ENCODE results near the gene TGFBR3. TPM values are rescaled to one million over a fixed set of nuclear protein-coding genes. Genes with fewer than 3 reads are reported as not detected.

The TGFBR3 gene
- total RNA-seq, 1 donor from 2014 or later = 158 TPM

DNA sequence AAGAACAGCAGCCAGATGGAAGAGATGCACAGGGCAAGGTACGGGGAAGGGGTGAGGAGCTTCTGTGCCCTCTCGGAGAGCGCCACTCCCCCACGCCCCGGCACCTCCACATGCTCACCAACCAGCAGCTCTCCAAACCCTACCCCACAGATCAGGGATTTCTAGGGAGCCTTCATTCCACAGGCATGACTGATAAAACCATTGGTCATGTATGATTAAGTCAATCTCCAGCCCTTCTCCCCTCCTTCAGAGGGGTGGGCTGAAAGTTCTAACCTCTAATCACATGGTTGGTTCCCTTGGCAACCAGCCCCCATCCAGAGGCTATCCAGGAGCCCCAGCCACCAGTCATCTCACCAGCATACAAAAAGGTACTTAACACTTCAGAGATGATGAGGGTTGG lies 144.7 kb downstream of the TGFBR3 start:
- DNase-seq (ENCODE audit: low spot score) = no peak

- no peak for DNase-seq (ENCODE audit: low spot score)
These were observed 148.3 kb downstream of the TGFBR3 start for GRCh38 chr1:91737650-91738049.

DNA sequence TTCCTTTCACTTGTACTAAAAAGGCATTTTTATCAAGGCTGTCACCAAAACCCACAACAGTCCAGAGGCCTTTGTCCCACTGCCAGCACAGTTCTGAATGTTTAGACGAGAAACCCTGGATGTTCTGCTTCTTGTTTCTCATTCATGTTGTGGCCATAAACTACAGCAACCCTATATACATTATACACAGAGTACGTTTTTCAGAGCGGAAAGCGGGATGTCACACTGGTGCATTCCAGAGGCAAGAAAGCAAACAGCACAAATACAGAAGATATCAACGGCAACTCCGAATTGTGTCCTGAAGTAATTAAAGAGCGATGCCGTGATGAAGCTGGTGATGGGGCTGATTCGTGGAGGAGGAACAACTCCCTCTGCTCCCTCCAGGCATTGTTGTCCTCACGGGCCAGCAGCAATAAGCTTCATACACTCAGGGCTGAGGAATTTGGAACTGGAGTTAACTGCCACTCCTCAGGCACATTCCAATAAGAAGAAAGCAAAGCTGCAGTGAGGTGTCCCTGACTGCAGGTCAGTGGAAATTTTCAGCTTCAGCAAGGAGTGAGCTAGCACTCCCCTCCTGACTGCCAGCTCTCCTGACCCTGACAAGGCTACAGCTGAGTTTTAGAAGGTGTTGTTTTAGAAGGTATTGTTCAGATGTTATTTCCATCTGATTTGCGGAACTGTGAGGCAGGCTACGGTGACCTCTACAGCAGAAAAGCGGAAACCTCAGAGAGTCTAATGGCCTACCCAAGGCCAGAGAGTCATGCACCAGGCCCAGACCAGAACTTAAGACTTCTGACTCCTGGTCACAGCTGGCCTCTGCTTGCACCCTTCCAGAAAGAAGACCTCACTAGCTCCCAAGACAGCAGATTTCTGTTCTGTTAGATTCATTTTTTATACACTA lies 149.0 kb downstream of the TGFBR3 start:
- DNase-seq (ENCODE audit: low spot score) = no peak

DNA sequence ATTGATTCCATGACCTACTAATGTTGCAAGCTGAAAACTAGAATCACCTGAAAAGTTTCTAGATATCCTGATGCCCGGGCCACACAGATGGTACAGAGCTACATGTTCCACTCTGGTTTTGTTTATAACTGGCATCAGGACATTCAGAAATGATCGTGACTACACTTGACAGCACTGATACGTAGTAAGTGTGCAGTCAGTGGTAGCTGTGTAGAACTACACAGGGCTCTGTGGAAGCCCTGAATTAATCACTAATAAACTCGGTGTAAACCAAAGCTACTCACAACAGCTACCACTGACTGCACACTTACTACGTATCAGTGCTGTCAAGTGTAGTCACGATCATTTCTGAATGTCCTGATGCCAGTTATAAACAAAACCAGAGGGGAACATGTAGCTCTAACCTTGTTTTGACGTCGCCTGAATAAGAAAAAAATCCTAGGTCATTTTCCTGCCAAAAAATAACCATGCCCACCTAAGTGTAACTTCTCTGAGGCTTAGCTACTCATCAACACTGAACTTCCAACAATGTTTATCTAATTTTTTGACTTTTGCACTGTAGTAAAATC lies 149.7 kb downstream of the TGFBR3 start:
- DNase-seq (ENCODE audit: low spot score) = no peak

DNA sequence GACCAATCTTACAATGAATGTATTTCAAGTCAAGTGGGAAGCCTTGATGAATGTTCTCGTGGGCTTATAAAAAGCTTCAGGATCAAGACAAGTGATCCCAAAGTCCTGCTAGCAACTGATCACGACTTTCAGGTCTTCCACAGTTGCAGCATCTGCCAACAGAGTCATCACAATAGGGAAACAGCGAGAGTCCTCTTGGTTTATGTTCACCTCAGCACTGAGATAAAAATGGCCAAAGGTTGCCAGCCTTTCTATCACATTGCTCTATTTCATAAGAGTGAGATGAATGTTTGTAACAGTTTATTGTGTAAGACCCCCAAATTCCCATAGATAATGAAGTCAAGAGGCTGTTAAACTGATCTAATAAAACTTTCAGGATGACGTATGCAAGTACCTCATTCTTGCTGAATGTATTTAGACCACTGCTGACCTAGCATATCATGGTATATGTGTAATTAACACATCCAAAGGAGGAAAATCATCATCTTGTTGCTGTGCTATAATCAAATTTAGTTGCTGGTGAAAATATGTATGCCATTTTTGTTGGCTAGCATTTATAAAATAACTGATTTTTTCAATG lies 150.6 kb downstream of the TGFBR3 start:
- DNase-seq (ENCODE audit: low spot score) = no peak

- no peak for DNase-seq (ENCODE audit: low spot score)
These were observed 151.2 kb downstream of the TGFBR3 start for GRCh38 chr1:91734761-91735160.

DNA sequence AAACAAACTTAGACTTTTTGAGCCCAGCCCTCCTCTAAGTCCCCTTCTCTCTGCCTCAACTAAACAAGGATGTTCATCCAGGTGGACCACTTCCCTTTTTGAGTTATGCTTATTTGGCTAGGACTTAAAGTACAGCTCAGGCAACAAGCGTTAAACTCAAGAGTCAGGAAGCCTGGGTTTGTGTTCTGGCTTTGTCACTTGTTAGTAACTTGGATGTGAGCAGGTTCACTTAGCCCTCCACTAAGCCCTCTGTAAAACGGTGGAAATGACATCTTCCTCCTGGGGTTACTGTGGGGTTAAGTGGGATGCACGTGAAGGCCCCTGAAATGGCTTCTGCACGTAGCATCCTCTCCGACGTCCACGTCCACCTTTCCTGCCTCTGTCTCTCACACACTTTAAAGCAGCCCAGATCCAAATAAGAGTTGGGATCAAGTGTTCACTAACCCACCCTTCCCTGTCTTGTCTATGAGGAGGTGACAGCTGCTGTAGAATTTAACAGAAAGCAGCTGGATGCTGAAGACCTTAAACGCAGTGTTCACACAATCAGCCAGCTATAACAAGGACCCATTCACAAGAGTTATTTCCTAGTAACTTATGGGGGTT lies 152.7 kb downstream of the TGFBR3 start:
- DNase-seq (ENCODE audit: low spot score) = no peak

DNA sequence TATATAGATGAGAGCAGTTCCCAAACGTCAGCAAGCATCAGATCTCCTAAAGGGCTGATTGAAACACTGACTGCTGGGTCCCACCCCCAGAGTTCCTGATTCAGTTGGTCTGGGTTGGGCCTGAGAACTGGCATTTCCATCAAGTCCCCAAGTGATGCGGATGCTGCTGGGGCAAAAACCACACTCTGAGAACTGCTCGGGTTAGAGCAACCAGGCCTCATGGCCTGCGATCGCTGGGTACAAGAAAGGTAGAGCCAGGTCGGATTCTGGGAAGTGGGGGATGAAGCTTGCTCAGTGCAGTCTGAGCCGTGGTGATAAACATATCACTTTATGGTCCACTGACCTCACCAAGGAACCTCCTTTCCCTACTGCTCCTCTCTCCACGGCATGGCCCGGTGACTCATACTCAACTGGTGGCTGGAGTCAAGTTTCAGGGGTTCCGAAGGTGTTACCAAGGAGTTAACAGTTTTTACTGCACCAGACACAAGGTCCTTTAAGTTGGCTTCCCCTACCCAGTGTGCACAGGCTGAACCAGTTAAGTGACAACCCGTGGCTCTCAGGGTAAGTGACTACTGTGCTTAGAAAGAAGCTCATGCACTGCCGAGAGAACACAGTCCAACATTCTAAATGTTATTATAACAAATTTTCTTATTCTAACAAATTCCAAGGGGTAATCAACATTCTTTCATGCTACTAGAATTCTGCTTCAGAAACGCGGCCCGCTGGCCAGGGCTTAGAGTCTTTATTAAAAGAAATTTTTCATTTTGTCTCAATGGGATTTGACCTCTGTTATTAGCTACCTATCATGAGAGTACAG lies 153.5 kb downstream of the TGFBR3 start:
- DNase-seq (ENCODE audit: low spot score) = no peak

DNA sequence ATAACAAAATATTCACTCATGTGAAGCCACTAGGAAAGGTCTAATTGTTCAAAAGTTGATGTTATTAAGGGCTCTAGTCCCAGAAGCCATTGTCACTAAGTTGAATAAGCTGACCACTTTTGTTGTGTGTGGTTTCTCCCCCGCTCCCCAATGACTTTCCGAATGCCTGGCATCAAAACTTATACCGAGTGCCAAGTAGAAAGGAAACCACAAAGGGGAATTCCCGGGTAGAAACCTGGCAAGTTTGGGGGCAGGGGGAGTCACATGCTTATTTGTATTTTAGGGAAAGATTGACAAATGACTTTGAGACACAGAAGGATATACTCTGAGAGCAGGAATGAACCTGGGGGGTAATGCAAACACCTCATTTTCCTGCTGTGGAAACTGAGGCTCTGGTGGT lies 154.1 kb downstream of the TGFBR3 start:
- DNase-seq (ENCODE audit: low spot score) = no peak

DNA sequence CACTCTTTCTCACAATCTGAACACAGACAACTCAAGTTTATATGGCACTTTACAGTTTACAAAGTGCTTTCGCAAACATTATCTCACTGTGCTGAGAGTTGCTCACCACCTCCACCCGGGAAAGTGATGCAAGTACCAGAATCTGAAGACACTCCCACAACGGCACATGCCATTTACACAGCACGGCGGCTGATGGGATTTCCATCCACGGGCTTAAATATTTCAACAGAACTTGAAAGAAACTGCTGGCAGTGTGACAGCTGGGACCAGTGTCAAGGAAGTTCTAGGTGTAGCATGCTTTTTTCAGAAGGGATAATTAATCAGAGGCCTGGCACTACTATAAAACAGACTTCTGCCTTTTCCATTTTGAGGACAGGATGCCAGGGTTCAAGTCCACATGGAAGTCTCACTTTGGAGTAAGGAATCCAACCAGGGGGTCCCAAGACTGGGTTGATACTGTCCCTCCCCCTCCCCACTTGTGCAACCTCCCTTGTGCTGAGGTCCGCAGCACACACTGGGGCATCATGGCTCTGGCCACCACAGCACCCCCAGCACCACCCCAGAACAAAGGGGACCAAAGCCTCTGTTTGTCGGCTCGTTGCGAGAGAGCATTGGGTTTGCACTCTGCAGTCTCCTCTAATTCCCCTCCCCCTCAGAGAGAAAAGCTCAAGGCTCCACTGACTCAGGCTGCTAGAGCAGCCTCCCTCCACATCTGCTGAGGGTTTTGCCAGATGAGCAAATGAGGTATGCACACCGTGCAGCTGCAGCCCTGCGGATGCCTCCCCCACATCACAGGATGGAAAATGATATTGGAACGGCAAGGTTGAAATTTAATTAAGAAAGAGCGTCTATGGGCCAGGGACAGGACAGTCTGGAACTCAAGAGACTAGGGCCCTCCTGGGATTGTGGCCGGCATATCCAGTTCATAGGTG lies 154.9 kb downstream of the TGFBR3 start:
- DNase-seq (ENCODE audit: low spot score) = no peak

GRCh38 chr1:91729621-91730358 lies 156.2 kb downstream of the TGFBR3 start:
- no peak for DNase-seq (ENCODE audit: low spot score)

DNA sequence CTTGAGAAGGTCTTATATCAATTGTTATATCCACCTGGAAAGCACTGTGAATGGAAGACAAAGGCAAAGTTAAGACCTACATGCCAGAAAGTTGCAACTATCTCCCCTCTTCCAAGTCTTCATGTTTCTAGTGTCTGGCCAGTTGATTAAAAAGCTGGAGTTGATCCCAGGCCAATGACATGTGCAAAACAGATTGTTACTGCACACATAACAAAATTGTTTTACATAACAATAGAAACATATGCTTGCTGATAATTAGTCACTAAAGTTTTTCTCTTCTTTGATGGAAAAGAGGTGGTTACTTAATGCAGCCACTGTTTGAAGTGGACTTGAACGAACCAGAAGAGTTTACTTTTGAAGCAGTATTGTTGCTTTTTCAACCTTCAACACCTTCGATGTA lies 158.2 kb downstream of the TGFBR3 start:
- no peak for DNase-seq (ENCODE audit: low spot score)

DNA sequence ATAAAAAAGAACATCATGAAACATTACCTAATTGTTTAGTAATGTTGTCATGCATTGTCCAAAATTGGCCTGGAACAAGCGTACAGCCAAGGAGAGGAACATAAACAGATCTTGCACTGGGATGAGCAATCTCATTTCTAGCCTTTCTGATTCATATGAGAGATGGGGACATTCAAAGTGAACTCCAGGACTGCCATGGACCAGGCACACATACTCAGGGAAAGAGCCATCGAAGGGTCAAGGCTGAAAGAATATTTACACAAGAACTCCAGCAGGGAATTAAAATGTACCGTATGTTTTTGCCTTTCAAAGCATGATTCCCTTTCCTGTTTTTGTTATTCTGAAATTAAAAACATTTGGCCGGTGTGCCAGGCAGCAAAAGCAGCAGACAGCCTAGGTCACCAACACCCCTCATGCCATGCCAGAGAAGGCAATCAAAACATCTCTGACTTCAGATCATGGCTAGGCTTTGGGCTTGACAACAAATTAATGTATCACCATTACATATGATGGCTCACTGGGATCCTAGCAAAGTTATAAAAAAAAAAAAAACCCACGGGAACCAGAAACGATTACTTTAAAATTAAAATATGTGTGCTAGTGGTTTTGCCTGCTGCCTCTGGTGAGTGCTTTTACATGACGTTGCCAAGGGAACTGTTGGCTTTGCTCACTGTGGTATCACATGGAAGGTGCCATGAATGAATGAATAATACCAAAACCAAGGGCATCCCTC lies 159.8 kb downstream of the TGFBR3 start:
- no peak for DNase-seq (ENCODE audit: low spot score)

DNA sequence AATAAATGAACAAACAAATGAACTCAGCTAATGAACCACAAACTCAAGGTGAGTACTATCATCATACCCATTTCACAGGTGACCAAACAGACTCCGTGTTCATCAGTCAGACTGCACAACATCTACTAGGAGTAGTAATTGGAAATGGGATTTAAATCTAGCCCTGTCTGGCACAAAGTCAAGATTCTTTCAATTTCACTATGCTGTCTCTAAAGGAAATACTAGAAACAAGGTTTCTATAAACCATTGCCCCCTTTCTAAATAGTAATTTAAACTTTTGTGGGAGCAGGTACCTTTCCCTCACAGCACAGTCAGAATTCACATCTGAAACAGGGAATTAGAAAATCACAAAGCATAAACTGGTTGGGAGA lies 160.3 kb downstream of the TGFBR3 start:
- no peak for DNase-seq (ENCODE audit: low spot score)

DNA sequence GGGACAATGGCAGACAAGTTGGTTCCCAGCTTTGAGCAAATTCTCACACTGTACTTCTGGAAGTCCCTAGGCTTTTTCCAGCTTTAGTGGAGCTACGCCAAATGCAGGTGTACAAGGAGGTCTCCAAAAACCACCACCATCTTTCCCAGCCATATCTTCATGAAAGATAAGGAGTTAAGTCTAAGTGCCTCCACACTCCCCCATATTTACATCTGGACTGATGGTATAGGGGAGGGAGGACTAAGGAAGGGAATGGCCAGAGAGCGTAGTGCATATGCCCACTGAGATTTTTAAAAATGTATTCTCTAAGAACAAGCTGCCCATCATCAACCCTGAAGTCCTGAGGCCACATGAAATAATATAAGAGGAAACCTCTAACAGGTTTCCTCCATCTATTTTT lies 161.3 kb downstream of the TGFBR3 start:
- DNase-seq (ENCODE audit: low spot score) = no peak

- no peak for DNase-seq (ENCODE audit: low spot score)
These were observed 161.7 kb downstream of the TGFBR3 start for GRCh38 chr1:91724231-91724630.

DNA sequence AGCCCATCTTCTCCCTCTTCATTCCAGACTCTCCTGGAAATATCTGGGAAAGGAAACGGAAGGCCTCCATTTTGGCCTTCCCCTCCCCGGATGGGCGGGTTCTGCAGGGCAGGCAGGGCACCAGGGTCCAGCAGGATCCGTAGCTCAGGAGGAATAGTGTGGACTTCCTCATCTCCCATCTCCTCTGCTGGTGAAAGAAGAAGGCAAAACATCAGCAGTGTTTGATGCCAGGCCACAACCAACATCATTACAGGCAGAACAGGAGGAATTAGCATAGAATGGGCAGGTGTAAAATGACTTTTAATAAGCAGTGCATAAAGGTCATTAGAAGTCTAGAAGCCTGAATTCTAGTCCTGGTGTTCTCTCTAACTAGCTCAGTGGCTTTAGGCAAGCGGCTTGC lies 165.9 kb downstream of the TGFBR3 start:
- DNase-seq (ENCODE audit: low spot score) = no peak

DNA sequence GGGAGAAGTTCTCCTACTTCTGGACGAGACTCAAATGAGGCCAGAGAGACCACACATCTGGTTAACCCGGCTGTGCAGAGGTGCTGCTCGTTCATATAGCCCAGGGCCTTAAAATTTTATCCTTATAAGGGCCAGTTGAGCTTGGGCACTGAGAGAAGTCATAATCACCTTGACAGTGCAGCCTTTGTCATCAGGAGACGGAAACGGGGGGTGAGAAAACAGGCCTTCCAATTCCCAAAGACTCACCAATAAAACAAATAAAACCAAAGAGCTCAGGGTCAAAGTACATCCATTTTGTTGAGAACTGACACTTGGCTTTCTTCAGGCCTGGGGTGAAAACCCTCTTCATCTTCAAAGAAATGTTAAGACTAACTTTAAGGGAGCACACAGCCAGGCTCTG lies 167.1 kb downstream of the TGFBR3 start:
- DNase-seq (ENCODE audit: low spot score) = no peak

- no peak for DNase-seq (ENCODE audit: low spot score)
These were observed 167.6 kb downstream of the TGFBR3 start for GRCh38 chr1:91718368-91718767.

Data from mesenteric fat pad (tissue), 1 donor.